Right hindlimb (tissue), 1 donor: ENCODE results near the gene CYP46A1.
"Not testable (repeated sequence)": the region's sequence is repeated elsewhere in the genome, so short reads cannot be mapped to it uniquely, and the experiment has no call there.

ENCODE experiments used
- DNase-seq: peaks from one replicate; pipeline ENCODE4 v3.0.0-alpha.2; 2018

Gene CYP46A1

DNA sequence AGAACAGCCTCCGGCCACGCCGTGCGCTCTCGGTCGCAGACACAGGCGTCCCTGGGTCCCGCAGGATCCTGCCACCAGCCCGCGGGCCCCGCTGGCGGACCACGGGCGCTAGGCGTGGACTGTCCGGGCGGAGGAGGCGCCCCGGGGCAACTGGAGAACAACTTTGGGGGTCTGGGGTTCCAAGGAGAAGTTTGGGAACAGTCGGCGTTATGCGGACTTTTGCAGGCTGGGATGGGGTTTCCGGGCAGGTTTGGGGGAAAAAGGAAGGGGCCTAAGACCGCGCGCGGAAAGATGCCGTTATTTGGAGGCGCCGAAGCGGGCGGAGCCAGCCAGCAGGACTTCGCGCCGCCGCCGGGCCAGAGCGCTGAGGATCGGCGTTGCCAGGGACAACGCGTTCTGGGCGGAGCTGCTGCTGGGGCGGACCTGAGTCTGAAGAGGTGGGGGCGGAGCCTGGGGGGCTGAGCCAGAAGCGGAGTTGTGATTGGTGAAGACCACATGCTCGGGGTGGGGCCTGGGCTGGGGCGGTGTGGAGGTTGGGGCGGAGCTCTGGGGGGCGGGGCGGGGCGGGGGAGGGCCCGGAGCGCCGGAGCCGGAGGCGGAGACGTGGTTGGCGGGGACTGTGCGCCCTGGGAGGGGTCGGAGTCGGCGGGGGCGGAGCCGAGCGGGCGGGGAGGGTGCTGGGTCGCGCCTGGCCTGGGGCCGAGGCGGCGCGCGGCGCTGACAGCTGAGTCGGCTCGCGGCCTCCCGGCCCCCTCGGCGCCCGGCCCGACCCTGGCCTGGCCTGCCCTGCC is at the start of gene CYP46A1:
CYP46A1 (plus strand) TSS at position 680 of the 791 bp plus-strand sequence. CDS start 120 bp downstream, outside the sequence.
- DNase-seq: peak; percentile 100

GRCh38 chr14:99634443-99634842 is 49.7 kb upstream of the CYP46A1 start:
- DNase-seq: no peak

GRCh38 chr14:99635116-99635515 is 49.0 kb upstream of the CYP46A1 start:
- DNase-seq: no peak

DNA sequence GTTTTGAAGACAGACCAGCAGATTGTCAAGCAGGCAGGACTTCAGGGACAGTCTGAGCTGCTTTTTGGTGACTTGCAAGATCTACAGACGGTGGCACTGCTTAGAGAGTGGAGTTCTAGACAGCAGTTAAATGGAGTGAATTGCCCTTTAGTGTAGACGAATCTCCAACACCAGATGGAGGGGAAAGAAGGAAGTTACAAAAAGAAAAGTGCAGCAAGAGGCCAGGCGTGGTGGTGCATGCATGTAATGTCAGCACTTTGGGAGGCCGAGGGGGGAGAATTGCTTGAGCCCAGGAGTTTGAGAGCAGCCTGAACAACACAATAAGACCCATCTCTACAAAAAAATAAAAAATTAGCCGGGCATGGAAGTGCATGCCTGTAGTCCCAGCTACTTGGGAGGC is 47.6 kb upstream of the CYP46A1 start:
- no peak for DNase-seq

- no peak for DNase-seq
These were observed 46.5 kb upstream of the CYP46A1 start for GRCh38 chr14:99637624-99638023.

DNA sequence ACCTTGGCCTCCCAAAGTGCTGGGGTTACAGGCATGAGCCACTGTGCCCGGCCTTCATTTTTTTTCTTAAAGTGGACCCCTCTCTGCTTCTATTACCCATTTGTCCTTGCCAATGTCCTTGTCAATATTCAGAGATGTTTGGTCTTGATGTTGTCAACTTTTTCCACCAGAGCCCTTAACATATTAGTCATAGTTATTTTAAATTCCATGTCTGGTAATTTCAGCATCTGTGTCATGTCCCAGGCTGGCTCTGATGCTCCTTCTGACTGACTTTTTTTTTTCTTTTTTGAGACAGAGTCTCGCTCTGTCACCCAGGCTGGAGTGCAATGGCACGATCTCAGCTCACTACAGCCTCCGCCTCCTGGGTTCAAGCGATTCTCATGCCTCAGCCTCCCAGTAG is 41.3 kb upstream of the CYP46A1 start:
- not testable (repeated sequence) for DNase-seq

DNA sequence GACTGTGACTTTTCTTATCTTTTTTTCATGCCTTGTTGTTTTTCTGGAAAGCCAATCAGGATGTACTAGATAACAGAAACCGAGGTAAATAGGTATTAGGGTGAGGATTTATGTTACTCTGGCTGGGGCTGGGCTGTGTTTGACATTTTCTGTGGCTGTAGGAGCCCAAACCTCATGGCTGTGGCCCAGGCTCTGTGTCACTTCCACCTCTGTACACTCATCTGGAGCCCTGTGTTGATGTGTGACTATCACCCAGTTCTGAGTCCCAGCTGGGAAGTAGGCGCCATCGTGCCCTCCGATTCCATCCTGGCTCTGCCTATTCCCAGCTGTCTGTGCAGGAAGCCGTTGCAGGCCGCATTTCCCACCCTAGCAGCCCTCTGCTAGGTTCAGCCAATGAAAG is 40.8 kb upstream of the CYP46A1 start:
- no peak for DNase-seq

DNA sequence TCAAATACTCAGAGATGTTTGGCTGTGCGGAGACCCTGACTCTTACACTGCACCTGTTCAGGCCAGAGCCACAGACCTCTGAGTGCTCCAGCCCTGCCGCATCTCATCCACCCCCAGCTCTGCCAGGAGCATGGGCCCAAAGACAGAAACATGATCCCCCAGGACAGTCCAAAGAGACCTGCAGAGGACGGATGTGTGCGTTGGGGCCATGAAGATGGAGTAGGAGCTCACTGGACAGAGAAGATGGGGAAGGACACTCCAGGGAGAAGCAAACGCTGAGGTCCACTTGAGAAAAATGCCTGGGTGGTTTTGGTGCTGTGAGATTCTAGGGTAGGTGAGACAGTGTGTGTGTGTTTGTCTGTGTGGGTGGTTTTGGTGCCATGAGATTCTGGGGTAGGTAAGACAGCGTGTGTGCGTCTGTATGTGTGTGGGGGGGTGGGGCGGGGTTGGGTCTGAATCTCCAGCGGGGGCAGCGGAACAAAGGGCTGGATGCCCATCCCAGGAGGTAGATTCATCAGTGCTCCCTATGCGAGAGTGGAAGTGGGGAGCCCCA is 40.0 kb upstream of the CYP46A1 start:
- no peak for DNase-seq

DNA sequence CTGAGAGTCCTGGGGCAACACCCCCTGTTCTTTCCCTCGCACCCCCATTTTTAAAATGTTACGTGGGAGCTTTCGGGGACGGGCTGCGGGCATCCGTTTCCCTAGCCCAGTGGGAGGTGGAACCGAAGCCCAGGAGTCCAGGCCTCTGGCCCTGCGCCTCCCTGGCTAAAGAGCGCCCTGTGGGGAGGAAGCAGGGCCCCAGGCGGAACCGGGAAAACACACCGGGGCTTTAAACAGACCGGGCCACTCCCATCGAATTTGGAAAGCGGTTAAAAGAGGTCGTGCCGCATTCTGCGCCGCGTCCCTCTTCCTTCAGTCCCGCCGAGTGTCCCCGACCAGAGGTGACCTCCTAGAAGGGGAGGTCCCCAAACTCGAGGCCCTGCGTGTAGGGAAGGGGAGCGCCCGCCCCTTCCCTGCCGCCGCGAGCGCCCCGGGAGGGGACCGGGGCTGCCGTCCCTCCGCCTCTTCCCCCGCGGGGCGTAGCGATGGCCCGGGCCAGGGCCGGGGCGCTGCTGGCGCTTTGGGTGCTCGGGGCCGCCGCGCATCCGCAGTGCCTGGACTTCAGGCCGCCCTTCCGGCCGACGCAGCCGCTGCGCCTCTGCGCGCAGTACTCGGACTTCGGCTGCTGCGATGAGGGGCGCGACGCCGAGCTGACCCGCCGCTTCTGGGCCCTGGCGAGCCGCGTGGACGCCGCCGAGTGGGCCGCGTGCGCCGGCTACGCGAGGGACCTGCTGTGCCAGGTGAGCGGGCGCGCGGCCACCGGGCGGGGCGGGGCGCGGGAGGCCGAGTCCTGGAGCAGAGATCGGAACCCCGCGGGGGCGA is 39.2 kb upstream of the CYP46A1 start, which contains the start of gene HHIPL1:
HHIPL1 (plus strand) TSS at position 407 of the 822 bp plus-strand sequence; CDS start at position 486, 79 bp downstream.
- DNase-seq: peak; percentile 54

DNA sequence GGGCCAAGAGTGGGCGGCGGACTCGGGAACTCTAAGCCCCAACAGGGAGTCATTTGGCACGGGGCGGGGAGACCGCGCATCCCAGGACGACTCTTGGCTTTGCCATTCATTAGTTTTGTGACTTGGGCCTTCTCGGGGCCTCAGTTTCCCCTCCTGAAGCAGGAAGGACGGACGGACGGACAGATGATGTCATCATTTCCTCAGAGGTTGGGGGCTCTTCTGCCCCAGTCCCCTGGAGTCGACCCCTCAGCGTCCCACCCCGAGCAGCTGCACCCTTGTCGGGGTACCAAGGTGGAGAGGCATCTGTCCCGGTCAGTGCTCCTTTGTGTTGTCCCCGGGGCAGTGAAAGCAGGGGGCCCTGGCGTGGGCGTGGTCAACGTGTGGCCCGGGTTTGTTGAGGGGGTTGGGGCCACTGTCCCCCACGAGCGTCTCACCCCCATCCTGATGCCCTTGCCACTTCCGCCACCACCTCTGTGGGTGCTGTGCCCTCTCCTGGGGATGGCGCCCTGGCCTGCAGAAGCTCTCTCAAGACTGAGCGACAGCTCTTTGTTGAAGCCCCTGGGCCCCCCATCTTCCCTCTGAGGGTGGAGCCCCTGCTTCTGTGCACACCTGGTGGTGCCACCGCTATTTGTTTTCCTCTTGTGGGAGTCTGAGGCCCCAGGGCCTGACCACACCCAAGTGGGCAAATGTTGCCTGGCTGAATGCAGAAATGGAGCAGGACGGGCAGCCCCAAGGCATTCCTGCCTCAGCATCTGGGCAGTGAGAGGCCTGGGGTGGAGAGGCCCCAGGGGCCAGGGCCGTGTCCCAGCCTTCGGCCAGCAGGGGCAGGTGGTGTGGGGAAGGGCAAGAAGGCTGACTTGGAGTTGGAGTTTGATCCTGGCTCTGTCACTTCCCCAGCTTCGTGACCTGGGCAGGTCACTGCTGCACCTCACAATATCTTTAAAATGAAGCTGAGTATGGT is 38.3 kb upstream of the CYP46A1 start:
- DNase-seq: no peak

DNA sequence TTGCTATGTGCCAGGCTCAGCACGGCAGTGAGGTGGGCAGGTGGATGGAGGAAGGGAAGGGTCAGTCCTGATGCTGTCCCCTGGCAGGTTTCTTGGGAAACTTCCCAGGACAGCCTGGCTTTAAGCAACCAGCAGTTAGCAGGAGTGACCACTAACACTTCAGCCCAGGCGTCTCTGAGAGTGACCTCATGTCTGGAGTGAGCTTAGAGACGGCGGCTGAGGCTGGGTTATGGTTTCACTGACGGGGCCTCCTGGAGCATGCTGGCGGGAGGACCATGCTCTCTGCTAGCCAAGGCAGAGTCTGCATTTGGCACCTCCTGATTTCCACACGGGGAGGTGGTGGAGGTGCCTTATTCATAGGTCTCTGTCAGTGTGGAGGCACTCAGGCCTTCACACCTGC is 36.7 kb upstream of the CYP46A1 start:
- peak; percentile 40 for DNase-seq

- DNase-seq: no peak
These were observed 35.9 kb upstream of the CYP46A1 start for GRCh38 chr14:99648027-99648784.

DNA sequence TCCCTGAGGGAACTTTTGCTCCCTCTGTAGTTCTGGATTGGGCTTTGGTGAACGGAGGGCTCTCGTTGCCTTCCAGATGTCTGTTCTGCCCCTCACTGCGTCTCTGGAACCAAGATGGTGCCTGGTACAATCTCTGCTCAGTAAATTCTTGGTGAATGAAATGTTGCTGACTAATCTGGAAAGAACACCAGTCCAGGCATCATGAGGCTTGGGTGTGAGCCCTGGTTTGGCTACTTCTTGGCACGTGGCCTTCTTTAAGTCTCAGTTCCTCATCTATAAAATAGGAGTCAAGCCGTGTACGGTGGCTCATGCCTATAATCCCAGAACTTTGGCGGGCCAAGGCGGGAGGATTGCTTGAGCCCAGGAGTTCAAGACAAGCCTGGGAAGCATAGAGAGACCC is 34.9 kb upstream of the CYP46A1 start:
- DNase-seq: no peak

DNA sequence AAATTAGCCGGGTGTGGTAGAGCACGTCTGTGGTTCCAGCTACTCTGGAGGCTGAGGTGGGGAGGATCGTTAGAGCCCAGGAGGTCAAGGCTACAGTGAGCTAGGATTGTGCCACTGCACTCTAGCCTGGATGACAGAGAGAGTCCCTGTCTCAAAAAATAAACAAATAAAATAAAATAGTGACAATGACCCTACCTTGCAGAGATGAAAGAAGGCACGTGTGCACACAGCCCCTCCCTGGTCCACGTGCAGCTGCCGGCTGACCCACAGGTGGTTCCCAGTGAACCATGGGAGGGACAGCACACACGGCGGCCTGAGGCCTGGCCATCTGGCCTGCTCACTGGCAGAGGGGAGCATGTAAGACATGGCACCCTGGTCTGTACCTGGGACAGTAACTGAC is 34.5 kb upstream of the CYP46A1 start:
- DNase-seq: no peak

DNA sequence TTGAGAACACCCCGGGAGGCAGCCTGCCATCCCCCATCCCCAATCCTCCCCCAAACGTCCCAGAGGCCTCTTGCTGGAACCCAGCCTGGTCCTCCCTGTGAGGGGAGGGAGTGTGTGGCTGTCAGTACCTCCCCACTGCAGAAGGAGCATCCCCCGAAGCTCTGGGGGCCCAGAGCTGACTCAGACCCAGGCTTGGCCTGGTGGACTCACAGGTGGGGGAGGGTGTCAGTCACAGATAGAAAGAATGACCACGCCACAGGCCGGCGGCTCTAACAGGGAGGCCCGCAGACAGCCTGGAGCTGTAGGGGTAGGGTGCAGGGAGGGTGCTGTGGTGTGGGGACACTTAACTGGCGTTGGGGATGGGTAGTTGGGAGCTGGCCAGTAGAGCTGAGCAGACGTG is 33.9 kb upstream of the CYP46A1 start:
- no peak for DNase-seq

GRCh38 chr14:99651953-99652746 is 31.9 kb upstream of the CYP46A1 start:
- DNase-seq: no peak

- DNase-seq: peak; percentile 75
These were observed 29.7 kb upstream of the CYP46A1 start for GRCh38 chr14:99654235-99654985.

GRCh38 chr14:99655521-99655920 is 28.6 kb upstream of the CYP46A1 start:
- DNase-seq: no peak

DNA sequence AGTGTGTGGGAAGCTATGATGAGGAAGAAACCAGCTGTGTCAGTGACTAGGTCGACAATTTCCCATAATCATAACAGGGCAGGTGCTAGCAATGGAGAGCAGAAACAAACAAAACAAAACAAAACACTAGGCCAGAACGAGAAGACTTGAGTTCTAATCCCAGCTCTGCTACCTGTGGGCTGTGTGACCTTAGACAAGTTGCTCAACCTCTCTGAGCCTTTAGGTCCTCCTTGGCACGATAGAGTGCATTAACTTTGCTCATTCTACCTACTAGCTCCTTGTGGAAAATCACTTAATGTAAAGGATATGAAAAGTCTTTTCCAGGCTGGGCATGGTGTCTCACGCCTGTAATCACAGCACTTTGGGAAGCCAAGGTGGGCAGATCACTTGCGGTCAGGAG is 27.9 kb upstream of the CYP46A1 start:
- DNase-seq: no peak

- no peak for DNase-seq
These were observed 26.4 kb upstream of the CYP46A1 start for GRCh38 chr14:99657645-99658155.
